ENCODE results near the gene CFAP161. TPM values are rescaled to one million over a fixed set of nuclear protein-coding genes. Genes with fewer than 3 reads are reported as not detected.

The CFAP161 gene
- total RNA-seq, 3 donors from 2014 or later, result 0.66 to 1.0 TPM; not detected in 1

DNA sequence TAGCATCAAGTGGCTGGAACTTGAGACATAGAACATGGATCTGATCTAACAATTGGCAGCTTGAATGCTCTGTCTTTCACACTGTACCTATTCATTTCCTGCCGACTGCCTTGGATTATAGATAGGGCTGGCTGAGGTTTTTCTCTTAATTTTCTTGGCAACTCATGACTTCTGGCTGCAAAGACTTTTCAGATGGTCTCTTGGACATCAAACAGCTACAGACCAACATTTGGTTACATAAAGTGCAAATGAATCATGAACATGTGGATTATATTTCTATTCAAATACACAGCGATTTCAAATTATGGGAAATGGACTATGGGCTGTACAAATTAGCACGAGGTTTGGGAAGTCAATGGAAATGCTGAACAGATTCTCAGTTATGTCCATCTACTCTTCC, 36.4 kb downstream of the CFAP161 start:
- Histone ChIP-seq H3K9me3 (no peaks in the 10 kb centered on the region), H3K36me3 (no peaks in the 10 kb centered on the region), H3K27me3 (no peaks in the 10 kb centered on the region), H3K4me3 (no peak overlapping the region), H3K27ac (no peak overlapping the region), H3K4me1 (no peaks in the 10 kb centered on the region)
- DNase-seq (ENCODE audit: low spot score in 2 of 2), result no peak
- intact Hi-C loops (cut with DNase I; ENCODE audit: low total_unique reads), result no loop called here
- TF ChIP-seq, protein P1, sequence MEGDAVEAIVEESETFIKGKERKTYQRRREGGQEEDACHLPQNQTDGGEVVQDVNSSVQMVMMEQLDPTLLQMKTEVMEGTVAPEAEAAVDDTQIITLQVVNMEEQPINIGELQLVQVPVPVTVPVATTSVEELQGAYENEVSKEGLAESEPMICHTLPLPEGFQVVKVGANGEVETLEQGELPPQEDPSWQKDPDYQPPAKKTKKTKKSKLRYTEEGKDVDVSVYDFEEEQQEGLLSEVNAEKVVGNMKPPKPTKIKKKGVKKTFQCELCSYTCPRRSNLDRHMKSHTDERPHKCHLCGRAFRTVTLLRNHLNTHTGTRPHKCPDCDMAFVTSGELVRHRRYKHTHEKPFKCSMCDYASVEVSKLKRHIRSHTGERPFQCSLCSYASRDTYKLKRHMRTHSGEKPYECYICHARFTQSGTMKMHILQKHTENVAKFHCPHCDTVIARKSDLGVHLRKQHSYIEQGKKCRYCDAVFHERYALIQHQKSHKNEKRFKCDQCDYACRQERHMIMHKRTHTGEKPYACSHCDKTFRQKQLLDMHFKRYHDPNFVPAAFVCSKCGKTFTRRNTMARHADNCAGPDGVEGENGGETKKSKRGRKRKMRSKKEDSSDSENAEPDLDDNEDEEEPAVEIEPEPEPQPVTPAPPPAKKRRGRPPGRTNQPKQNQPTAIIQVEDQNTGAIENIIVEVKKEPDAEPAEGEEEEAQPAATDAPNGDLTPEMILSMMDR (IDR thresholded peaks at IDR 0.05), result no peak
- TF ChIP-seq POLR2AphosphoS5 (IDR thresholded peaks at IDR 0.05) (no peak), POLR2A (IDR thresholded peaks at IDR 0.05) (no peak)

DNA sequence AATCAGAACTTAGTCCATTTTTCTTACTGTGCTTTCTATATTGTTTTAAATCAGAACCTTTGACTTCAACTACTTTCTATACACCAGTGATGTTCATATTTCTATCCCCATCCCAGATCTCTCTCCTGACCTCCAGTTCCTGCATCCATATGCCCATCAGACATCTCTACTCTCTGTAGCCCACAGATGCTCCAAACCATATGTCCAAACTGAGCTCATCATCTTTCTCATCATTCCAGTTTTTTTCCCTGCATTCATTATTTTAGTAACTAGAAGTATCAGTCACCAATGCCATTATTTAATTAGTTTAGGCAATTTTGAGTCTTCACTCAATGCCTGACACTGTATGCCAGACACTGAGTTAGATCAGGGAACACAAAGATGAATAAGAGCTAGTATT, 37.2 kb downstream of the CFAP161 start:
- Histone ChIP-seq H3K36me3 (no peaks in the 10 kb centered on the region), H3K4me1 (no peaks in the 10 kb centered on the region), H3K27ac (peak overlapping the region in 1 of 2 donors; percentile 21), H3K4me3 (no peak overlapping the region), H3K27me3 (no peaks in the 10 kb centered on the region), H3K9me3 (no peaks in the 10 kb centered on the region)
- TF ChIP-seq POLR2A (IDR thresholded peaks at IDR 0.05) (no peak), POLR2AphosphoS5 (IDR thresholded peaks at IDR 0.05) (no peak)
- TF ChIP-seq, protein P1 (IDR thresholded peaks at IDR 0.05), result no peak
- intact Hi-C loops (cut with DNase I; ENCODE audit: low total_unique reads), result no loop called here
- DNase-seq (ENCODE audit: low spot score in 2 of 2), result no peak

DNA sequence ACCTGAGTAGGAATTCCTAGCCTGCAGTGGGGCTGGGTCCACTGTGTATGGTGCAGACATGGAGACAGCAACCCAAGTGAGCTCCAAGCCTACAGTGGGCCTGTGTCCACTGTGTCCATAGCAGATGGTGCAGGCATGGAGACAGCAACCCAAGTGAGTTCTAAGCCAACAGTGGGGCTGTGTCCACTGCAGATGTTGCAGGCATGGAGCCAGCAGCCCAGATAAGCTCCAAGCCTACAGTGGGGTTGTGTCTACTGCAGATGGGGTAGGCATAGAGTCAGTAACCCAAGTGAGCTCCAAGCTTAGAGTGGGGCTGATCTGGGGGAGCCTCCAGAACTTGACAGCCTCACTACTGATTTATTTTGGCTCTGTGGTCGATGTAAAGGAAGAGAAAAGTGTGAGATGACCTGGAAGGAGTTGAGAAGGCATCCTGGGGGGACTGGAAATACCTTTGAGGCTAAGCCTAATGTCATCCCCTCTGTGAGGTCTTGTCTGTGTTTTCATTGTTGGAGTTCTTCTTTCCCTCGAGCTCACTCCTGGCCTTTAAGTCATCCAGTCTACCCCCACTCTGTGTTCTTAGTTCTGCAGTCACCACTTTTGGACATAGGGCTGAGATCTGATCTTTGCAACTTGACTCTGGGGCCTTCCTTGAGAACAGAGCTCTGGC, 40.2 kb downstream of the CFAP161 start:
- intact Hi-C loops (cut with DNase I; ENCODE audit: low total_unique reads), result no loop called here
- Histone ChIP-seq H3K9me3 (no peaks in the 10 kb centered on the region), H3K4me1 (no peaks in the 10 kb centered on the region), H3K27me3 (no peaks in the 10 kb centered on the region), H3K27ac (no peak overlapping the region), H3K36me3 (no peaks in the 10 kb centered on the region), H3K4me3 (no peak overlapping the region)
- DNase-seq (ENCODE audit: low spot score in 2 of 2), result no peak
- TF ChIP-seq POLR2A (IDR thresholded peaks at IDR 0.05), result no peak
- no peak for TF ChIP-seq POLR2AphosphoS5 (IDR thresholded peaks at IDR 0.05)
- TF ChIP-seq, protein P1 (IDR thresholded peaks at IDR 0.05), result no peak

DNA sequence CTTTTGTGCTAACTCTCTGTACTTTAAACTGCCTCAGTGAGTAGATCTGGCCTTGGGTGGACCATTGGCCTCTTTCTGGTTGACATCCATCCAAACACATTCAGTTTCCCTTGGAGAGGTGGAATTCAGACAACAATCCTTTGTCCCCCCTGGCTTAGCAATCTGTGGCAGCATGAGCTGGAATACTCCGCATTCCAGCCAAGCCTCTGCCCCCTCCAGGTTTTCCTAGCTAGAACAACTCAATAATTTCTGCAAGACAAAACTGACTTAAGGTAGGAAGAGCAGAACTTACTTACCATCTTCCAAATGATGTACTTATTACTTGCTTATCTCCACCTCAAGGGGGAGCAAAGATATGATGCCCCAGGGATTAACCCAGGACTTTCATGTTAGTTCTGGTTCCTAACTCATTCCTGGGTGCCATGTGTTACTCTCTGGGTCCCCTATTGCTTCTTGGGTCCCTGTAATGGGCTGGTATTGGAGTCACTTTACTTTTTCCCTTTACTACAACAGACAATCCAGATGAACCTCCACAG, 40.8 kb downstream of the CFAP161 start:
- intact Hi-C loops (cut with DNase I; ENCODE audit: low total_unique reads), result no loop called here
- TF ChIP-seq, protein P1 (IDR thresholded peaks at IDR 0.05), result no peak
- TF ChIP-seq POLR2AphosphoS5 (IDR thresholded peaks at IDR 0.05), result no peak
- no peak for TF ChIP-seq POLR2A (IDR thresholded peaks at IDR 0.05)
- Histone ChIP-seq H3K4me3 (no peak overlapping the region), H3K27me3 (no peaks in the 10 kb centered on the region), H3K27ac (no peak overlapping the region), H3K36me3 (no peaks in the 10 kb centered on the region), H3K4me1 (no peaks in the 10 kb centered on the region), H3K9me3 (no peaks in the 10 kb centered on the region)
- DNase-seq (ENCODE audit: low spot score in 2 of 2), result no peak

DNA sequence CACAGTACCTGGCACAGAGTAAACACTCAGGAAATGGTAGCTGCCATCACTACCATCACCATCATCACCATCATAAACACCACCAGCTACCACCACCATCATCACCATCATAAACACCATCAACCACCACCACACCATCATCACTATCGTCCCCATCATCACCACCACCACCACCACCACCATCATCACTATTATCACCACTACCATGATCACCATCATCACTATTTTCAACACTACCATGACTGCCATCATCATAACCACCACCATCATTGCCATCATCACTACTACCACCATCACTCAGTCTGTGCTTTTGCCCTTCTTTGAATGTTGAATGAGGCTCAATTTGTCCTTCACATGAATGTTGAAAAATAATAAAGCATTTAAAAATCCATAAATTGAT, 41.4 kb downstream of the CFAP161 start:
- H3K9me3 ChIP-seq, result no peaks in the 10 kb centered on the region
- no peak for DNase-seq (ENCODE audit: low spot score in 2 of 2)
- H3K27ac ChIP-seq, result no peak overlapping the region
- no peaks in the 10 kb centered on the region for H3K4me1 ChIP-seq
- no peaks in the 10 kb centered on the region for H3K27me3 ChIP-seq
- no peak overlapping the region for H3K4me3 ChIP-seq
- TF ChIP-seq POLR2AphosphoS5 (IDR thresholded peaks at IDR 0.05), result no peak
- no peak for TF ChIP-seq POLR2A (IDR thresholded peaks at IDR 0.05)
- TF ChIP-seq, protein P1 (IDR thresholded peaks at IDR 0.05), result no peak
- intact Hi-C loops (cut with DNase I; ENCODE audit: low total_unique reads), result no loop called here
- no peaks in the 10 kb centered on the region for H3K36me3 ChIP-seq
